Upper lobe of left lung (tissue), 4 donors: ENCODE results near the gene MOB2.

ENCODE experiments used
- CTCF ChIP-seq, 6 experiments: fragments of 450-650 bp in 4 of 6; fragments of 200-600 bp in 2 of 6; sonication (generic) in 2 of 6; IDR thresholded peaks; one replicate each; pipeline ENCODE4 v1.5.1; 2016 to 2019; ENCODE audit warnings: antibody characterized with exemption in 6 of 6
- EP300 ChIP-seq, 4 donors: sonication (generic); formaldehyde crosslinking; IDR thresholded peaks; one replicate each; pipeline ENCODE4 v1.5.1; 2017; ENCODE audit warnings: antibody characterized with exemption in 4 of 4, control low read depth in 2 of 4
- POLR2AphosphoS5 ChIP-seq, 2 donors: sonication (generic); formaldehyde crosslinking; IDR thresholded peaks; one replicate each; pipeline ENCODE4 v1.5.1; 2017; ENCODE audit warnings: antibody characterized with exemption in 2 of 2

GRCh38 chr11:1481861-1482441 is 4.6 kb downstream of the MOB2 start:
- no peak for TF ChIP-seq POLR2AphosphoS5 (IDR thresholded peaks at IDR 0.05)
- TF ChIP-seq CTCF (IDR thresholded peaks at IDR 0.05), result no peak
- TF ChIP-seq EP300 (IDR thresholded peaks at IDR 0.05), result no peak
